Fibroblast of the aortic adventitia (primary cell): ENCODE data around the gene UNC5A. TPM values are rescaled to one million over a fixed set of nuclear protein-coding genes. Genes with fewer than 3 reads are reported as not detected.

ENCODE experiments used
- DNase-seq: peaks from one replicate; pipeline ENCODE4 v3.0.0-alpha.2; 2010; ENCODE audit warnings: low read depth
- H3K4me3 ChIP-seq: 2 replicates; pipeline ENCODE4 v1.5.1; 2011; ENCODE audit warnings: low read depth, mild to moderate bottlenecking, control low read depth, low read length, moderate library complexity
- CTCF ChIP-seq: IDR thresholded peaks from 2 replicates; pipeline ENCODE4 v1.5.1; 2011; ENCODE audit warnings: mild to moderate bottlenecking, low read length, control low read depth, inconsistent platforms; ENCODE audit not compliant: insufficient read depth
- total RNA-seq: library from RNA; depleted of rRNA; stranded (reverse); fragments of >200 nt; gene quantifications from 2 replicates; pipeline ENCODE4 v1.2.3, GENCODE V29; 2012; ENCODE audit warnings: low replicate concordance

UNC5A gene
- total RNA-seq, 1 donor = not detected

DNA sequence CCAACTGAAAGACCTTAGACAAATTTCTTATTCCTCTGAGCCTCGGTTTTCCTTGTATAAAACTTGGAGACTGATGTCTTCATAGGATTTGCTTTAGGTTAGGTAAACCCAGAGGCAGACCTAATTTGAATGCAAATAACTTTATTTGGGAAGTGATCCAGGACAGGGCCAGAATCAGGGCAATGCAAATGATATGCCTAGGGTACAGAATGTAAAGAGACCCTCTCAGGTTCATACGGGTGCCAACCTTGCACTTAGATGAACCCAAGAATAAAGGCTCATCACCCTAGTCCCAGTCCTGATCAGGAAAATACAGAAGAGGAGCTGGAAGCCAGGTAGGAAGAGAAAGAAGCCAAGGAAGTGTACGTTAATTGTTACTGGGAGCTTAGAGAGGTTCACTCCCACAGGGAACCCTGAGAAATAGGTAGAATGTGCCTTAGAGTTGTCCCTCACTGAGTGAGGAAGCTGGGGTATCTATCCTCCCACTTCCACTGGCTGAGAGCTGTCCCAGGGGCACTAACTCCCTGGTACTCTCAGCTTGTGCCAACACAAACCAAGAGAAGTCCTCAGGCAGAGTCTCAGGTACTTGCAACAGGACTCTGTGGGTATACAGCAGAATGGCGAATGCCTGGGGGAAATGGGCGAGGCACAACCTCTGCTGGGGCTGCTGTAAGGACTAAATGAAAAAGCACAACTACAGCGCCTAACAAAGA, 91.9 kb downstream of the UNC5A start:
- TF ChIP-seq CTCF = no peak
- H3K4me3 ChIP-seq = no peak overlapping the region
- DNase-seq = no peak

DNA sequence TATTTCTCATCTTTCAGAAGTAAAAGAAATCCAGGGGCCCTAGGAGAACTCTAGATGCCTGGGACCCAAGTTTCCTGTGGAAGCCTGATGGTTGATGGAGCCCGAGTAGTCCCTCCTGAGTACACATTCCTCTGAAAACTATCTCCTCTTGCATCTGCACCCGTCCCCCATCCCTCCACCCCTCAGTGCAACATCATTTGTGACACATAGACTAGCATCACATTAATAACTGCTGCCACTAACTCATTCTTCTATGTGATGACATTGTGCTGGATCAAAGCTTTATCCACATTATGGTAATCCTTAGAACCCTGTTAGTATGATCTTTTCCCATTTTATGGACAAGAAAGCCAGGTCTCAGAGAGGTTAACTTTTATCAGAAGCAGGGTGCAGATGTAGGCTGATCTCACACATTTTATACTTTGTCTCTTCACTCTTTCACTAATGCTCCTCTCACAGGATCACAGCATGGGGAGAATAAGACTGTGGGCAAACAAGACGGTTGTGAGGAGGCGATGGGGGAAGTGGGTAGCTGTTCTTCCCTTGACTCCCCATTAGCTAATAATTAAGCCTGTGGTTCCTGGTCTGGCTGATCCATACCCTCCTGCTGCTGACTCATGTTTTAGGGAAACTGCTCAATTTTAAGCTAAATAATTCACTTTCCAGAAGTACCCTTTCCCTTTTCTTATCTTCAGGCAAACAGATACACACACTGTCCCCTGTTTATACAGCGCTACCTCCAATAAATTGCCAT, 92.7 kb downstream of the UNC5A start:
- no peak overlapping the region for H3K4me3 ChIP-seq
- DNase-seq = no peak
- no peak for TF ChIP-seq CTCF

DNA sequence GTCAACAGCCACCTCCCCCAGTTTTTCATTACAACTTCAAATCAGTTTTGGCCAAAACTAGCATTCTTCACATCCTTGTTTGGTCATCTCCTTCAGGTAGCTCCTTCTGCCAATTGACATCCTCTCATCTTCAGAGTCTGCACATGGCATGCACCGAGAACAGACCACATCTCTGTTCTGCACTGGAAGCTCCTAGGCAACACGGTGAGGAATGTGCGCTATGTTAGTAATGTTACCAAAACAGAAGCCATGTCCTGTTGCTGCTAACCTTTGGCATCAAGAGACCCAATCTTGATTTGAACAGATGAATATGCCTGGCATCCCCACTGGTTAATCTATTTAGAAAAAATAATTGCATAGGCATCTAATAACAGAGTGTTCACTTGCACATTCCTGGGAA, 93.9 kb downstream of the UNC5A start:
- no peak overlapping the region for H3K4me3 ChIP-seq
- no peak for DNase-seq
- TF ChIP-seq CTCF = no peak

- H3K4me3 ChIP-seq = no peak overlapping the region
- no peak for TF ChIP-seq CTCF
- no peak for DNase-seq
Measured at GRCh38 chr5:176906126-176906525, 95.8 kb downstream of the UNC5A start.

DNA sequence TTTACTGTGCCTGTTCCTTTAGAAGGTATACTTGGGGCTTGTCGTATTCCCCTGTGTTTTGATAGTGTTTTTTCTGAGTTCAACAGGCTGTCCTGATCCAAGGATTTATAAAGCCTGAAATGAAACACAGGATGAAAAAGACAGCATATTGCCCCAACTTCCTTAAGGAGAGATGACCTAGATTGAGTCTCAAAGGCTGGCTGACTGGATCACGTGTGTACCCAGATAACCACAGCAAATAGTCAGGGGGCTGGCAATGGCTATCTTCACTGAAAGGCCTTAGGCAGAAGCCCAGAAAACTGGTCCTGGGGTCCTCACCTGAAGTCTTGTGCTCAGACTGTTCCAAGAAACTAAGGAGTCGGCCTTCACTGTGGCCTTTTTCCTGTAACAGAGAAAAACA, 96.4 kb downstream of the UNC5A start:
- no peak overlapping the region for H3K4me3 ChIP-seq
- DNase-seq = no peak
- TF ChIP-seq CTCF = no peak

- no peak for DNase-seq
- H3K4me3 ChIP-seq = no peak overlapping the region
- no peak for TF ChIP-seq CTCF
Measured at GRCh38 chr5:176908675-176909368, 98.5 kb downstream of the UNC5A start.
